B cell (primary cell): ENCODE data around the gene HADHB.

Experiments
- CTCF ChIP-seq: fragments of 200-600 bp; IDR thresholded peaks from one replicate; pipeline ENCODE4 v1.8.0; 2022; ENCODE audit warnings: antibody characterized with exemption, mild to moderate bottlenecking
- EZH2 ChIP-seq: IDR thresholded peaks from 2 replicates; pipeline ENCODE4 v1.6.1; 2012; ENCODE audit warnings: borderline replicate concordance, low read depth, mild to moderate bottlenecking, moderate library complexity, low read length; ENCODE audit not compliant: insufficient read depth, poor library complexity, severe bottlenecking

GRCh38 chr2:26195040-26195984 lies 49.4 kb upstream of the HADHB start:
- TF ChIP-seq CTCF (no peak), EZH2 (no peak)
